Measurements from ENCODE around the gene PLEKHA1. TPM values are rescaled to one million over a fixed set of nuclear protein-coding genes. Genes with fewer than 3 reads are reported as not detected.

PLEKHA1 gene
- total and polyA plus RNA-seq, 2 of the 13 experiments (the other 11 are each of a cell fraction or from before 2014, with no cell fraction given) = 32.2 to 53.3 TPM

GRCh38 chr10:122402548-122403131 is 28.1 kb downstream of the PLEKHA1 start:
- H3K4me1 ChIP-seq (ENCODE audit: insufficient read depth, low read length) = no peaks in the 10 kb centered on the region
- TF ChIP-seq RBM22 (optimal IDR thresholded peaks at IDR 0.05; ENCODE audit: low read length) (peak; percentile 21), ZFX (CRISPR knock-in tag; IDR thresholded peaks at IDR 0.05; ENCODE audit: low read depth) (no peak)
- POLR2A ChIA-PET = no interaction called here
- intact Hi-C loops (cut with micrococcal nuclease; ENCODE audit: unreplicated experiment) (no loop called here), in situ Hi-C loops (cut with HindIII; ENCODE audit: extremely low pct_ligation_motif_present, low pct_unique_long_range_greater_than_20kb) (no loop called here)
- H3K9me3 ChIP-seq (ENCODE audit: low read length) = no peaks in the 10 kb centered on the region
- H3K27me3 ChIP-seq (ENCODE audit: control insufficient read depth in 1 of 2, insufficient read depth in 2 of 2, low read length in 2 of 2) = no peaks in the 10 kb centered on the region
- BruUV-seq (replicated peaks) = no TSS peak
- no peaks in the 10 kb centered on the region for H4K20me1 ChIP-seq (ENCODE audit: insufficient read depth, low read length)
- no peak overlapping the region for H3K9ac ChIP-seq (ENCODE audit: insufficient read depth, low read depth, low read length)
- H3K36me3 ChIP-seq (replicated peaks in 1 of 2; ENCODE audit: control insufficient read depth in 1 of 2, insufficient read depth in 2 of 2, low read length in 2 of 2) = peaks cover 17 to 83% of the 10 kb centered on the region in 2 experiments
- H3K79me2 ChIP-seq (ENCODE audit: insufficient read depth, low read length) = no peaks in the 10 kb centered on the region
- FAIRE-seq (no peak), DNase-seq (ENCODE audit: low spot score) (no peak), ATAC-seq (no peak)
- no peak overlapping the region for H3K27ac ChIP-seq (ENCODE audit: extremely low read length, insufficient read depth, low read length)
- 95% methylated on average over 5 of the region's 5 CpGs for WGBS (ENCODE audit: low lambda C conversion rate)
- H2AFZ ChIP-seq (ENCODE audit: low read length) = no peak overlapping the region
- CTCF ChIA-PET (ENCODE audit: low intra/inter-chr PET ratio, low total read pairs) = no interaction called here
- no peak overlapping the region for H3K4me3 ChIP-seq (replicated peaks in 1 of 3; ENCODE audit: insufficient read depth in 1 of 3, low read depth in 2 of 3, low read length in 3 of 3)
- no peak overlapping the region for H3K4me2 ChIP-seq (ENCODE audit: low read depth, low read length)

GRCh38 chr10:122404576-122404975 is 30.1 kb downstream of the PLEKHA1 start:
- H3K36me3 ChIP-seq (replicated peaks in 1 of 2; ENCODE audit: control insufficient read depth in 1 of 2, insufficient read depth in 2 of 2, low read length in 2 of 2) = peaks cover 17 to 76% of the 10 kb centered on the region in 2 experiments
- no peak overlapping the region for H3K4me2 ChIP-seq (ENCODE audit: low read depth, low read length)
- H3K9me3 ChIP-seq (ENCODE audit: low read length) = no peaks in the 10 kb centered on the region
- CTCF ChIA-PET (ENCODE audit: low intra/inter-chr PET ratio, low total read pairs) = no interaction called here
- no peaks in the 10 kb centered on the region for H3K79me2 ChIP-seq (ENCODE audit: insufficient read depth, low read length)
- H4K20me1 ChIP-seq (ENCODE audit: insufficient read depth, low read length) = no peaks in the 10 kb centered on the region
- no peaks in the 10 kb centered on the region for H3K4me1 ChIP-seq (ENCODE audit: insufficient read depth, low read length)
- intact Hi-C loops (cut with micrococcal nuclease; ENCODE audit: unreplicated experiment) = no loop called here
- in situ Hi-C loops (cut with HindIII; ENCODE audit: extremely low pct_ligation_motif_present, low pct_unique_long_range_greater_than_20kb) = no loop called here
- POLR2A ChIA-PET = no interaction called here
- no peak for TF ChIP-seq ZFP36L2 (CRISPR knock-in tag; IDR thresholded peaks at IDR 0.05)
- no peak for TF ChIP-seq ZNF276 (CRISPR knock-in tag; IDR thresholded peaks at IDR 0.05; ENCODE audit: low read depth)
- no peak for TF ChIP-seq ELF1 (CRISPR knock-in tag; IDR thresholded peaks at IDR 0.05)
- no peak for TF ChIP-seq SNRNP70 (IDR thresholded peaks at IDR 0.05; ENCODE audit: low read depth, low read length)
- TF ChIP-seq XRCC5 (optimal IDR thresholded peaks at IDR 0.05; ENCODE audit: low read length) = no peak
- TF ChIP-seq RBM22 (optimal IDR thresholded peaks at IDR 0.05; ENCODE audit: low read length) = no peak
- TF ChIP-seq ZNF800 (CRISPR knock-in tag; IDR thresholded peaks at IDR 0.05) = no peak
- TF ChIP-seq THYN1 (CRISPR knock-in tag; IDR thresholded peaks at IDR 0.05; ENCODE audit: borderline replicate concordance, low read depth) = no peak
- TF ChIP-seq ETV5 (CRISPR knock-in tag; IDR thresholded peaks at IDR 0.05; ENCODE audit: borderline replicate concordance) = no peak
- TF ChIP-seq BATF2 (CRISPR knock-in tag; IDR thresholded peaks at IDR 0.05) = no peak
- TF ChIP-seq REPIN1 (CRISPR knock-in tag; IDR thresholded peaks at IDR 0.05; ENCODE audit: borderline replicate concordance, low read depth) = no peak
- TF ChIP-seq FOSL1 (CRISPR knock-in tag; IDR thresholded peaks at IDR 0.05; ENCODE audit: borderline replicate concordance) = no peak
- no peak for TF ChIP-seq ZNF329 (CRISPR knock-in tag; IDR thresholded peaks at IDR 0.05; ENCODE audit: low read depth)
- no peak overlapping the region for H3K9ac ChIP-seq (ENCODE audit: insufficient read depth, low read depth, low read length)
- no TSS peak for BruUV-seq (replicated peaks)
- H2AFZ ChIP-seq (ENCODE audit: low read length) = no peak overlapping the region
- ATAC-seq (no peak), FAIRE-seq (no peak), DNase-seq (ENCODE audit: low spot score) (no peak)
- no peaks in the 10 kb centered on the region for H3K27me3 ChIP-seq (ENCODE audit: control insufficient read depth in 1 of 2, insufficient read depth in 2 of 2, low read length in 2 of 2)
- H3K27ac ChIP-seq (ENCODE audit: extremely low read length, insufficient read depth, low read length) = no peak overlapping the region
- no peak overlapping the region for H3K4me3 ChIP-seq (replicated peaks in 1 of 3; ENCODE audit: insufficient read depth in 1 of 3, low read depth in 2 of 3, low read length in 3 of 3)
- WGBS (ENCODE audit: low lambda C conversion rate) = 99% methylated on average over 2 of the region's 2 CpGs
